HEK293 (cell line): ENCODE data around the gene RAB9A.

Experiments used
- CTCF ChIA-PET: fragments of 350-600 bp; formaldehyde crosslinking; extraction: SDS; loops from one replicate; lab custom pipeline; 2021; ENCODE audit warnings: antibody characterized with exemption; lab: Yijun Ruan, JAX
- POLR2A ChIA-PET: fragments of 300-600 bp; formaldehyde crosslinking; extraction: SDS; loops from one replicate; lab custom pipeline; 2020; ENCODE audit warnings: antibody characterized with exemption, inconsistent platforms; lab: Yijun Ruan, JAX
- H3K27ac ChIP-seq: fragments of 200-500 bp; sonication (Bioruptor generic); 2 replicates; pipeline ENCODE4 v1.5.1; 2014; ENCODE audit warnings: low read depth, low read length, control low read depth, inconsistent platforms; ENCODE audit errors: extremely low read depth
- H3K36me3 ChIP-seq, 2 experiments: fragments of 200-500 bp in 1 of 2; sonication (Bioruptor generic) in 1 of 2; 1 replicate in 1 of 2; 2 replicates in 1 of 2; pipeline ENCODE4 v1.5.1; 2014 to 2017; ENCODE audit warnings: inconsistent platforms in 2 of 2, low read length in 2 of 2; ENCODE audit not compliant: control insufficient read depth in 2 of 2, insufficient read depth in 1 of 2
- H3K4me1 ChIP-seq: fragments of 200-500 bp; sonication (Bioruptor generic); 2 replicates; pipeline ENCODE4 v1.5.1; 2014; ENCODE audit warnings: mild to moderate bottlenecking, low read length, inconsistent platforms; ENCODE audit not compliant: control insufficient read depth, insufficient read depth
- H3K4me3 ChIP-seq: 2 replicates; pipeline ENCODE4 v1.5.1; 2011; ENCODE audit warnings: low read depth, mild to moderate bottlenecking, control low read depth, low read length, moderate library complexity
- H3K9me3 ChIP-seq: fragments of 200-500 bp; sonication (Bioruptor generic); 2 replicates; pipeline ENCODE4 v1.5.1; 2014; ENCODE audit warnings: low read depth, low read length, inconsistent platforms; ENCODE audit not compliant: control insufficient read depth, insufficient read depth
- EGR2 ChIP-seq: fragments of 450-650 bp; formaldehyde crosslinking; IDR thresholded peaks from 2 replicates; pipeline ENCODE4 v1.5.1; 2016; ENCODE audit warnings: low read depth, missing biosample characterization, missing genetic modification characterization
- FEZF1 ChIP-seq: fragments of 450-650 bp; formaldehyde crosslinking; IDR thresholded peaks from 2 replicates; pipeline ENCODE4 v1.5.1; 2016; ENCODE audit warnings: missing biosample characterization, missing genetic modification characterization
- GLI4 ChIP-seq: fragments of 450-650 bp; formaldehyde crosslinking; IDR thresholded peaks from 2 replicates; pipeline ENCODE4 v1.5.1; 2016; ENCODE audit warnings: missing biosample characterization, missing genetic modification characterization
- HOXD13 ChIP-seq: sonication (generic); formaldehyde crosslinking; IDR thresholded peaks from 2 replicates; pipeline ENCODE4 v1.8.0; 2022; ENCODE audit warnings: missing genetic modification reagents, borderline replicate concordance
- IKZF3 ChIP-seq: fragments of 450-650 bp; IDR thresholded peaks from 2 replicates; pipeline ENCODE4 v1.5.0; 2018; ENCODE audit warnings: missing biosample characterization, mild to moderate bottlenecking, missing genetic modification characterization, moderate library complexity
- INSM2 ChIP-seq: fragments of 450-650 bp; formaldehyde crosslinking; IDR thresholded peaks from 2 replicates; pipeline ENCODE4 v1.5.1; 2016; ENCODE audit warnings: missing biosample characterization, missing genetic modification characterization
- KLF1 ChIP-seq: fragments of 450-650 bp; formaldehyde crosslinking; IDR thresholded peaks from 2 replicates; pipeline ENCODE4 v1.5.1; 2016; ENCODE audit warnings: missing biosample characterization, missing genetic modification characterization
- KLF10 ChIP-seq: fragments of 450-650 bp; IDR thresholded peaks from 2 replicates; pipeline ENCODE4 v1.5.1; 2018; ENCODE audit warnings: missing biosample characterization, mild to moderate bottlenecking, missing genetic modification characterization
- OSR2 ChIP-seq: fragments of 450-650 bp; formaldehyde crosslinking; IDR thresholded peaks from 2 replicates; pipeline ENCODE4 v1.5.1; 2016; ENCODE audit warnings: missing biosample characterization, missing genetic modification characterization
- PRDM1 ChIP-seq: fragments of 450-650 bp; formaldehyde crosslinking; IDR thresholded peaks from 2 replicates; pipeline ENCODE4; 2016; ENCODE audit warnings: missing biosample characterization, missing genetic modification characterization
- PRDM6 ChIP-seq: fragments of 450-650 bp; formaldehyde crosslinking; IDR thresholded peaks from 2 replicates; pipeline ENCODE4 v1.5.1; 2017; ENCODE audit warnings: missing biosample characterization, missing genetic modification characterization
- REPIN1 ChIP-seq: fragments of 450-650 bp; formaldehyde crosslinking; IDR thresholded peaks from 2 replicates; pipeline ENCODE4 v1.5.1; 2017; ENCODE audit warnings: missing biosample characterization, missing genetic modification characterization, low read depth
- SETDB1 ChIP-seq: IDR thresholded peaks from one replicate; pipeline ENCODE4 v1.6.1; 2017; ENCODE audit warnings: mild to moderate bottlenecking, low read length, moderate library complexity, mixed read lengths; ENCODE audit not compliant: insufficient read length
- SP3 ChIP-seq: fragments of 450-650 bp; formaldehyde crosslinking; IDR thresholded peaks from 2 replicates; pipeline ENCODE4 v1.5.1; 2016; ENCODE audit warnings: missing biosample characterization, missing genetic modification characterization
- TCF7L2 ChIP-seq: IDR thresholded peaks from 2 replicates; pipeline ENCODE4 v1.6.1; 2011; ENCODE audit warnings: low read depth, mild to moderate bottlenecking, inconsistent platforms, low read length, moderate library complexity, borderline replicate concordance
- ZBTB20 ChIP-seq: fragments of 450-650 bp; formaldehyde crosslinking; IDR thresholded peaks from 2 replicates; pipeline ENCODE4 v1.5.1; 2016; ENCODE audit warnings: missing biosample characterization, missing genetic modification characterization
- ZFP37 ChIP-seq: fragments of 450-650 bp; formaldehyde crosslinking; IDR thresholded peaks from 2 replicates; pipeline ENCODE4 v1.5.1; 2016; ENCODE audit warnings: missing biosample characterization, missing genetic modification characterization
- ZFP41 ChIP-seq: fragments of 450-650 bp; formaldehyde crosslinking; IDR thresholded peaks from 2 replicates; pipeline ENCODE4 v1.5.1; 2016; ENCODE audit warnings: missing biosample characterization, missing genetic modification characterization, borderline replicate concordance
- ZIC2 ChIP-seq: fragments of 450-650 bp; formaldehyde crosslinking; IDR thresholded peaks from 2 replicates; pipeline ENCODE4 v1.5.1; 2016; ENCODE audit warnings: missing biosample characterization, missing genetic modification characterization
- ZNF175 ChIP-seq: fragments of 450-650 bp; formaldehyde crosslinking; IDR thresholded peaks from 2 replicates; pipeline ENCODE4 v1.5.1; 2016; ENCODE audit warnings: missing biosample characterization, missing genetic modification characterization
- ZNF23 ChIP-seq: fragments of 450-650 bp; formaldehyde crosslinking; IDR thresholded peaks from 2 replicates; pipeline ENCODE4 v1.5.1; 2016; ENCODE audit warnings: missing biosample characterization, missing genetic modification characterization, borderline replicate concordance
- ZNF239 ChIP-seq: fragments of 450-650 bp; formaldehyde crosslinking; IDR thresholded peaks from 2 replicates; pipeline ENCODE4 v1.5.1; 2016; ENCODE audit warnings: missing biosample characterization, missing genetic modification characterization
- ZNF280D ChIP-seq: fragments of 450-650 bp; formaldehyde crosslinking; IDR thresholded peaks from 2 replicates; pipeline ENCODE4 v1.5.1; 2016; ENCODE audit warnings: missing biosample characterization, missing genetic modification characterization
- ZNF311 ChIP-seq: fragments of 450-650 bp; formaldehyde crosslinking; IDR thresholded peaks from 2 replicates; pipeline ENCODE4 v1.5.1; 2017; ENCODE audit warnings: missing biosample characterization, missing genetic modification characterization, borderline replicate concordance
- ZNF324 ChIP-seq: fragments of 450-650 bp; formaldehyde crosslinking; IDR thresholded peaks from 2 replicates; pipeline ENCODE4 v1.5.1; 2016; ENCODE audit warnings: missing biosample characterization, missing genetic modification characterization
- ZNF366 ChIP-seq: fragments of 450-650 bp; formaldehyde crosslinking; conservative IDR thresholded peaks from 2 replicates; pipeline ENCODE4 v1.5.1; 2016; ENCODE audit warnings: missing biosample characterization, missing genetic modification characterization
- ZNF561 ChIP-seq: fragments of 450-650 bp; IDR thresholded peaks from 2 replicates; pipeline ENCODE4 v1.5.1; 2018; ENCODE audit warnings: missing biosample characterization, missing genetic modification characterization, borderline replicate concordance
- ZNF623 ChIP-seq: fragments of 450-650 bp; formaldehyde crosslinking; IDR thresholded peaks from 2 replicates; pipeline ENCODE4 v1.5.1; 2016; ENCODE audit warnings: missing biosample characterization, missing genetic modification characterization
- ZNF629 ChIP-seq: fragments of 450-650 bp; formaldehyde crosslinking; IDR thresholded peaks from 2 replicates; pipeline ENCODE4 v1.5.1; 2017; ENCODE audit warnings: missing biosample characterization, missing genetic modification characterization
- ZNF701 ChIP-seq: fragments of 450-650 bp; formaldehyde crosslinking; IDR thresholded peaks from 2 replicates; pipeline ENCODE4 v1.5.1; 2016; ENCODE audit warnings: missing biosample characterization, missing genetic modification characterization
- ZNF776 ChIP-seq: fragments of 450-650 bp; formaldehyde crosslinking; IDR thresholded peaks from 2 replicates; pipeline ENCODE4 v1.5.0; 2017; ENCODE audit warnings: missing biosample characterization, missing genetic modification characterization, borderline replicate concordance
- ZNF792 ChIP-seq: fragments of 450-650 bp; formaldehyde crosslinking; IDR thresholded peaks from 2 replicates; pipeline ENCODE4 v1.5.1; 2016; ENCODE audit warnings: missing biosample characterization, missing genetic modification characterization
- ZNF843 ChIP-seq: fragments of 450-650 bp; formaldehyde crosslinking; IDR thresholded peaks from 2 replicates; pipeline ENCODE4 v1.5.1; 2016; ENCODE audit warnings: missing biosample characterization, missing genetic modification characterization
- ZSCAN4 ChIP-seq: fragments of 450-650 bp; formaldehyde crosslinking; IDR thresholded peaks from 2 replicates; pipeline ENCODE4 v1.5.1; 2017; ENCODE audit warnings: missing biosample characterization, missing genetic modification characterization

RAB9A gene

GRCh38 chrX:13667919-13668318 lies 21.0 kb upstream of the RAB9A start:
- ChIA-PET CTCF (interaction anchor here (0.6 to 1.0 kb wide), 2 partner anchors 17 to 139 kb away, joined by 3 read pairs; no protein-coding TSS in a partner anchor), POLR2A (interaction anchor here (1.5 kb wide), 1 partner anchor 19 kb away, joined by 4 read pairs; no protein-coding TSS in a partner anchor)
- H3K9me3 ChIP-seq, result no peaks in the 10 kb centered on the region
- H3K36me3 ChIP-seq, result peaks cover 0 to 13% of the 10 kb centered on the region in 2 experiments; a peak in 1 of 3 replicates
- peaks cover 22% of the 10 kb centered on the region for H3K4me1 ChIP-seq
- H3K27ac ChIP-seq, result peak overlapping the region; percentile 53
- no peak overlapping the region for H3K4me3 ChIP-seq
- 0 out of 2 replicates have a peak, but pooled peaks have one; percentile 17 for TF ChIP-seq ZNF561 (tag by site-specific recombination)
- TF ChIP-seq OSR2 (tag by site-specific recombination), result peak; percentile 68
- TF ChIP-seq SP3 (tag by site-specific recombination), result no peak
- TF ChIP-seq HOXD13 (CRISPR knock-in tag), result 0 out of 2 replicates have a peak, but pooled peaks have one; percentile 10
- no peak for TF ChIP-seq ZNF792 (tag by site-specific recombination)
- TF ChIP-seq ZFP41, result no peak
- no peak for TF ChIP-seq ZNF239 (tag by site-specific recombination)
- TF ChIP-seq REPIN1 (tag by site-specific recombination), result no peak
- 0 out of 2 replicates have a peak, but pooled peaks have one; percentile 9 for TF ChIP-seq IKZF3 (tag by site-specific recombination)
- no peak for TF ChIP-seq ZBTB20 (tag by site-specific recombination)
- TF ChIP-seq PRDM1 (tag by site-specific recombination), result no peak
- TF ChIP-seq ZSCAN4 (tag by site-specific recombination), result no peak
- peak; percentile 71 for TF ChIP-seq ZIC2 (tag by site-specific recombination)
- peak; percentile 54; the same call in 1 of the 2 replicates for TF ChIP-seq PRDM6 (tag by site-specific recombination)
- no peak for TF ChIP-seq ZNF175 (tag by site-specific recombination)
- TF ChIP-seq INSM2 (tag by site-specific recombination), result no peak
- TF ChIP-seq EGR2 (tag by site-specific recombination), result no peak
- TF ChIP-seq ZNF629 (tag by site-specific recombination), result no peak
- no peak for TF ChIP-seq ZNF324 (tag by site-specific recombination)
- TF ChIP-seq ZNF843, result peak; percentile 79
- TF ChIP-seq KLF10 (tag by site-specific recombination), result no peak
- TF ChIP-seq ZNF280D (tag by site-specific recombination), result no peak
- TF ChIP-seq ZNF701 (tag by site-specific recombination), result no peak
- no peak for TF ChIP-seq SETDB1
- no peak for TF ChIP-seq TCF7L2
- no peak for TF ChIP-seq ZNF623 (tag by site-specific recombination)
- TF ChIP-seq FEZF1 (tag by site-specific recombination), result peak; percentile 88
- TF ChIP-seq ZNF23 (tag by site-specific recombination), result no peak
- TF ChIP-seq ZFP37 (tag by site-specific recombination), result no peak
- TF ChIP-seq GLI4, result no peak
- no peak for TF ChIP-seq ZNF776 (tag by site-specific recombination)
- no peak for TF ChIP-seq ZNF311
- no peak for TF ChIP-seq ZNF366
- TF ChIP-seq KLF1, result no peak
